Esophagus squamous epithelium (tissue), 4 donors: ENCODE measurements around the gene RAB20.

Experiments used
- POLR2A ChIP-seq, 4 donors: fragments of 450-650 bp; IDR thresholded peaks; one replicate each; pipeline ENCODE4 v1.6.1; 2017; ENCODE audit warnings: antibody characterized with exemption in 4 of 4, mild to moderate bottlenecking in 4 of 4, moderate library complexity in 3 of 4
- TF ChIP-seq, protein P1 (sequence below), 6 experiments: fragments of 450-650 bp in 4 of 6; fragments of 200-600 bp in 2 of 6; sonication (generic) in 2 of 6; IDR thresholded peaks; one replicate each; pipeline ENCODE4 v1.5.1; 2016 to 2019; ENCODE audit warnings: antibody characterized with exemption in 6 of 6, mild to moderate bottlenecking in 4 of 6, moderate library complexity in 4 of 6

DNA sequence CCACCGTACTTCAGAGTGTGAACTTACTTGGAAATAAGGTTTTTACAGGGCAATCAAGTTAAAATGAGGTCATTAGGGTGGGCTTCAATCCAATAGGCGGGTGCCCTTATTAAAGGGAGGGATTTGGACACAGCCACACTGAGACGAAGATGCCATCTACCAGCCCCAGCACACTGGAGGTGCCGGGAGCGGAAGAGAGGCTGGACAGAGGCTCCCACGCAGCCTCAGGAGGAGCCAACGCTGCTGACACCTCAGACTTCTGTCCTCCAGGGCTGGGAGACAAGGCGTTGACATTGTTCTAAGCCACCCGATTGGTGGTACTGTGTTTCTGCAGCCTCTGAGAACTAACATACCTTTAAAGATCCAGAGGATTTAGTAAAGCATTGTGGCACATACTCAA lies 12.6 kb upstream of the RAB20 start:
- TF ChIP-seq, protein P1, sequence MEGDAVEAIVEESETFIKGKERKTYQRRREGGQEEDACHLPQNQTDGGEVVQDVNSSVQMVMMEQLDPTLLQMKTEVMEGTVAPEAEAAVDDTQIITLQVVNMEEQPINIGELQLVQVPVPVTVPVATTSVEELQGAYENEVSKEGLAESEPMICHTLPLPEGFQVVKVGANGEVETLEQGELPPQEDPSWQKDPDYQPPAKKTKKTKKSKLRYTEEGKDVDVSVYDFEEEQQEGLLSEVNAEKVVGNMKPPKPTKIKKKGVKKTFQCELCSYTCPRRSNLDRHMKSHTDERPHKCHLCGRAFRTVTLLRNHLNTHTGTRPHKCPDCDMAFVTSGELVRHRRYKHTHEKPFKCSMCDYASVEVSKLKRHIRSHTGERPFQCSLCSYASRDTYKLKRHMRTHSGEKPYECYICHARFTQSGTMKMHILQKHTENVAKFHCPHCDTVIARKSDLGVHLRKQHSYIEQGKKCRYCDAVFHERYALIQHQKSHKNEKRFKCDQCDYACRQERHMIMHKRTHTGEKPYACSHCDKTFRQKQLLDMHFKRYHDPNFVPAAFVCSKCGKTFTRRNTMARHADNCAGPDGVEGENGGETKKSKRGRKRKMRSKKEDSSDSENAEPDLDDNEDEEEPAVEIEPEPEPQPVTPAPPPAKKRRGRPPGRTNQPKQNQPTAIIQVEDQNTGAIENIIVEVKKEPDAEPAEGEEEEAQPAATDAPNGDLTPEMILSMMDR (IDR thresholded peaks at IDR 0.05) = no peak
- no peak for TF ChIP-seq POLR2A (IDR thresholded peaks at IDR 0.05)
